ENCODE results near the gene KCNC2. TPM values are rescaled to one million over a fixed set of nuclear protein-coding genes. Genes with fewer than 3 reads are reported as not detected.

The KCNC2 gene
- total RNA-seq = under 1 TPM in 1 of 5 donors, not detected in 4; 0.37 TPM
- polyA plus RNA-seq = not detected
- long read RNA-seq, donor 1 = 0 reads
- long read RNA-seq, donor 2 = 0 reads
- long read RNA-seq, donor 3 = 0 reads
- long read RNA-seq, donor 4 = 0 reads
- long read RNA-seq, donor 5, full-length matches to known transcripts = 1 of 1 reads
- long read RNA-seq, donor 5, partial matches to known transcripts = 0 of 1 reads
- long read RNA-seq, donor 5, other reads (novel, unspliced or antisense) = 0 of 1 reads
- long read RNA-seq, donor 6 = 0 reads
- long read RNA-seq, donor 7 = 0 reads
- long read RNA-seq, donor 8 = 0 reads
- long read RNA-seq, donor 9 = 0 reads
- long read RNA-seq, donor 10 = 0 reads

- TF ChIP-seq CTCF (IDR thresholded peaks at IDR 0.05) = no peak
- TF ChIP-seq POLR2AphosphoS5 (IDR thresholded peaks at IDR 0.05) = no peak
- no peak for TF ChIP-seq EP300 (IDR thresholded peaks at IDR 0.05)
- no peak for TF ChIP-seq POLR2A (IDR thresholded peaks at IDR 0.05)
- H3K36me3 ChIP-seq = no peaks in the 10 kb centered on the region
- peaks cover 0 to 25% (median 15%) of the 10 kb centered on the region in 4 donors for H3K9me3 ChIP-seq
- H3K4me1 ChIP-seq = peaks cover 0 to 21% (median 6%) of the 10 kb centered on the region in 4 donors
- 43 to 59% (median 48%) methylated on average over 3 of the region's 3 CpGs for WGBS, 5 donors
- intact Hi-C loops (cut with DNase I; ENCODE audit: low total_unique reads) = no loop called here
- peaks cover 23 to 45% (median 38%) of the 10 kb centered on the region in 3 donors for H3K27me3 ChIP-seq
- no peak within 1 kb of the TSS for H3K4me3 ChIP-seq
- DNase-seq = no peak
- H3K27ac ChIP-seq = no peak within 1 kb of the TSS
Observed at GRCh38 chr12:75209812-75210138, at the start of gene KCNC2. Gene KCNC2, minus strand, starts transcription at chr12:75209839.

GRCh38 chr12:75259143-75259542 lies 49.5 kb upstream of the KCNC2 start:
- H3K4me3 ChIP-seq = no peak overlapping the region
- H3K36me3 ChIP-seq = no peaks in the 10 kb centered on the region
- H3K27ac ChIP-seq = no peak overlapping the region
- no peaks in the 10 kb centered on the region for H3K27me3 ChIP-seq
- no peaks in the 10 kb centered on the region for H3K9me3 ChIP-seq
- H3K4me1 ChIP-seq = no peaks in the 10 kb centered on the region
- TF ChIP-seq EP300 (IDR thresholded peaks at IDR 0.05) (no peak), POLR2AphosphoS5 (IDR thresholded peaks at IDR 0.05) (no peak), CTCF (IDR thresholded peaks at IDR 0.05) (no peak), POLR2A (IDR thresholded peaks at IDR 0.05) (no peak)
- intact Hi-C loops (cut with DNase I; ENCODE audit: low total_unique reads) = no loop called here
- DNase-seq = no peak
- 34 to 68% (median 51%) methylated on average over 1 of the region's 1 CpG for WGBS, 5 donors

- WGBS, 5 donors = 73 to 89% (median 83%) methylated on average over 2 of the region's 2 CpGs
- TF ChIP-seq POLR2A (IDR thresholded peaks at IDR 0.05) (no peak), CTCF (IDR thresholded peaks at IDR 0.05) (no peak), POLR2AphosphoS5 (IDR thresholded peaks at IDR 0.05) (no peak), EP300 (IDR thresholded peaks at IDR 0.05) (no peak)
- Histone ChIP-seq H3K36me3 (no peaks in the 10 kb centered on the region), H3K27me3 (no peaks in the 10 kb centered on the region), H3K4me1 (no peaks in the 10 kb centered on the region), H3K27ac (no peak overlapping the region), H3K9me3 (no peaks in the 10 kb centered on the region), H3K4me3 (no peak overlapping the region)
- peak in 1 of 2 donors; percentile 8 for DNase-seq
- intact Hi-C loops (cut with DNase I; ENCODE audit: low total_unique reads) = no loop called here
Observed at GRCh38 chr12:75257510-75257909, 47.9 kb upstream of the KCNC2 start.

- Histone ChIP-seq H3K9me3 (peaks cover 0 to 10% (median 0%) of the 10 kb centered on the region in 4 donors), H3K27me3 (no peaks in the 10 kb centered on the region), H3K4me1 (no peaks in the 10 kb centered on the region), H3K27ac (no peak overlapping the region), H3K4me3 (no peak overlapping the region), H3K36me3 (no peaks in the 10 kb centered on the region)
- no peak for DNase-seq
- intact Hi-C loops (cut with DNase I; ENCODE audit: low total_unique reads) = no loop called here
- TF ChIP-seq POLR2AphosphoS5 (IDR thresholded peaks at IDR 0.05) (no peak), EP300 (IDR thresholded peaks at IDR 0.05) (no peak), POLR2A (IDR thresholded peaks at IDR 0.05) (no peak), CTCF (IDR thresholded peaks at IDR 0.05) (no peak)
Observed at GRCh38 chr12:75245108-75245507, 35.5 kb upstream of the KCNC2 start.
